HepG2 (cell line): Measurements from ENCODE around the gene SMIM24. TPM values are rescaled to one million over a fixed set of nuclear protein-coding genes. Genes with fewer than 3 reads are reported as not detected.
A peak's percentile ranks its signal among the peaks of the same experiment; 100 is the strongest.

Experiments
- ARID3A ChIP-seq: IDR thresholded peaks from 2 replicates; pipeline ENCODE4 v1.6.1; 2012; ENCODE audit warnings: low read depth, low read length, improper control_type of control experiment
- E2F1 ChIP-seq: sonication (generic); formaldehyde crosslinking; IDR thresholded peaks from 2 replicates; pipeline ENCODE4 v1.5.0; 2020; ENCODE audit warnings: missing genetic modification reagents
- GRHL1 ChIP-seq: sonication (generic); formaldehyde crosslinking; conservative IDR thresholded peaks from 2 replicates; pipeline ENCODE4 v1.8.0; 2022; ENCODE audit warnings: missing genetic modification reagents
- HDAC2 ChIP-seq: sonication (generic); formaldehyde crosslinking; IDR thresholded peaks from 2 replicates; pipeline ENCODE4 v1.4.0; 2020; ENCODE audit warnings: missing genetic modification reagents
- IRF1 ChIP-seq: sonication (generic); formaldehyde crosslinking; IDR thresholded peaks from 2 replicates; pipeline ENCODE4 v1.4.0; 2020; ENCODE audit warnings: low read depth, mild to moderate bottlenecking, missing genetic modification reagents
- MLXIP ChIP-seq: sonication (generic); formaldehyde crosslinking; IDR thresholded peaks from 2 replicates; pipeline ENCODE4 v1.9.0; 2021; ENCODE audit warnings: missing genetic modification reagents, borderline replicate concordance
- YEATS2 ChIP-seq: sonication (generic); formaldehyde crosslinking; IDR thresholded peaks from 2 replicates; pipeline ENCODE4 v1.4.0; 2020; ENCODE audit warnings: missing genetic modification reagents, borderline replicate concordance
- ZBTB49 ChIP-seq: sonication (generic); formaldehyde crosslinking; IDR thresholded peaks from 2 replicates; pipeline ENCODE4 v1.4.0; 2020; ENCODE audit warnings: missing genetic modification reagents, borderline replicate concordance
- ZFP37 ChIP-seq: sonication (generic); formaldehyde crosslinking; IDR thresholded peaks from 2 replicates; pipeline ENCODE4 v1.4.0; 2020; ENCODE audit warnings: missing genetic modification reagents, borderline replicate concordance
- ZNF275 ChIP-seq: sonication (generic); formaldehyde crosslinking; IDR thresholded peaks from 2 replicates; pipeline ENCODE4 v1.8.0; 2022; ENCODE audit warnings: missing genetic modification reagents, mild to moderate bottlenecking, inconsistent platforms, borderline replicate concordance
- ZNF883 ChIP-seq: sonication (generic); formaldehyde crosslinking; IDR thresholded peaks from 2 replicates; pipeline ENCODE4 v1.5.1; 2020; ENCODE audit warnings: mild to moderate bottlenecking, missing genetic modification reagents; ENCODE audit errors: not compliant biosample characterization
- polyA plus RNA-seq, 8 experiments: library from polyadenylated mRNA; depleted of rRNA in 3 of 8; stranded (reverse) in 7 of 8; unstranded in 1 of 8; fragments of >200 nt; fragmentation: Illumina TruSeq in 4 of 8; extraction: Trizol in 4 of 8; gene quantifications; 2 replicates each; pipeline versions ENCODE4 v1.2.1 to v1.2.3, GENCODE V29; 2011 to 2016; ENCODE audit warnings: low read depth in 4 of 8, missing spikeins in 1 of 8, mixed read lengths in 1 of 8; ENCODE audit not compliant: insufficient read depth in 1 of 8
- total RNA-seq, 5 experiments: library from RNA; depleted of rRNA; stranded (reverse); fragments of >200 nt; fragmentation: Illumina TruSeq; extraction: Trizol; gene quantifications; 2 replicates each; pipeline ENCODE4 v1.2.3, GENCODE V29; 2016; ENCODE audit warnings: low read depth in 1 of 5
- TF ChIP-seq, protein P1 (sequence below): sonication (generic); formaldehyde crosslinking; IDR thresholded peaks from 2 replicates; pipeline ENCODE4 v1.5.0; 2020; ENCODE audit warnings: missing genetic modification reagents, mild to moderate bottlenecking, borderline replicate concordance

SMIM24 gene
- total and polyA plus RNA-seq, 2 of the 13 experiments (the other 11 are each of a cell fraction or from before 2014, with no cell fraction given) = 11.2 to 70.6 TPM

GRCh38 chr19:3500429-3501101, 20.2 kb upstream of the SMIM24 start, which contains the start of gene DOHH (continued):
- no peak for TF ChIP-seq E2F1
- TF ChIP-seq IRF1 (CRISPR knock-in tag) = no peak
- peak; percentile 81 for TF ChIP-seq YEATS2 (CRISPR knock-in tag)
- TF ChIP-seq MLXIP (CRISPR knock-in tag) = no peak
- peak; percentile 94 for TF ChIP-seq ZNF883 (CRISPR knock-in tag)
- no peak for TF ChIP-seq ARID3A
- no peak for TF ChIP-seq ZNF275 (CRISPR knock-in tag)
- TF ChIP-seq, protein P1, sequence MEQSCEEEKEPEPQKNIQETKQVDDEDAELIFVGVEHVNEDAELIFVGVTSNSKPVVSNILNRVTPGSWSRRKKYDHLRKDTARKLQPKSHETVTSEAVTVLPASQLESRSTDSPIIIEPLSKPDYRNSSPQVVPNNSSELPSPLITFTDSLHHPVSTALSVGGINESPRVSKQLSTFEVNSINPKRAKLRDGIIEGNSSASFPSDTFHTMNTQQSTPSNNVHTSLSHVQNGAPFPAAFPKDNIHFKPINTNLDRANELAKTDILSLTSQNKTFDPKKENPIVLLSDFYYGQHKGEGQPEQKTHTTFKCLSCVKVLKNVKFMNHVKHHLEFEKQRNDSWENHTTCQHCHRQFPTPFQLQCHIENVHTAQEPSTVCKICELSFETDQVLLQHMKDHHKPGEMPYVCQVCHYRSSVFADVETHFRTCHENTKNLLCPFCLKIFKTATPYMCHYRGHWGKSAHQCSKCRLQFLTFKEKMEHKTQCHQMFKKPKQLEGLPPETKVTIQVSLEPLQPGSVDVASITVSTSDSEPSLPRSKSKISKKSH = peak; percentile 73; the same call in 1 of the 2 replicates
- TF ChIP-seq HDAC2 (CRISPR knock-in tag) = peak; percentile 79
- no peak for TF ChIP-seq GRHL1 (CRISPR knock-in tag)
- TF ChIP-seq ZBTB49 (CRISPR knock-in tag) = peak; percentile 47; the same call in 1 of the 2 replicates
- no peak for TF ChIP-seq ZFP37 (CRISPR knock-in tag)
